ENCODE results near the gene ACP3.
A peak's percentile ranks its signal among the peaks of the same experiment; 100 is the strongest.

ACP3 gene

GRCh38 chr3:132285620-132285945 lies 31.6 kb upstream of the ACP3 start:
- no peak overlapping the region for H3K14ac ChIP-seq (ENCODE audit: low read length)
- peak overlapping the region; percentile 69 for H3K27ac ChIP-seq (ENCODE audit: low read depth, low read length)
- H4K91ac ChIP-seq (ENCODE audit: low read depth, low read length): peak overlapping the region; percentile 88
- peaks cover 2% of the 10 kb centered on the region for H3K9me3 ChIP-seq (ENCODE audit: insufficient read depth, low read depth, low read length)
- no peaks in the 10 kb centered on the region for H3K27me3 ChIP-seq (ENCODE audit: insufficient read depth, low read length)
- no peak overlapping the region for H2BK12ac ChIP-seq (ENCODE audit: low read length)
- peak overlapping the region; percentile 75 for H2BK5ac ChIP-seq (ENCODE audit: low read depth, low read length, poor library complexity)
- no peak overlapping the region for H3K18ac ChIP-seq (ENCODE audit: low read length)
- H3K23ac ChIP-seq (ENCODE audit: low read length): no peak overlapping the region
- no CpG with 5 or more reads among the region's 2 CpGs for WGBS (ENCODE audit: extremely low coverage, insufficient coverage, insufficient read length)
- H2BK120ac ChIP-seq (ENCODE audit: insufficient read depth, low read length, poor library complexity): peak overlapping the region; percentile 85
- no peak overlapping the region for H2AK5ac ChIP-seq (ENCODE audit: low read length)
- H3K4me3 ChIP-seq (ENCODE audit: low read depth, low read length): no peak overlapping the region
- H3K9ac ChIP-seq (ENCODE audit: low read length): no peak overlapping the region
- H3K4ac ChIP-seq (ENCODE audit: low read depth, low read length): peak overlapping the region; percentile 24
- peaks cover 14 to 16% of the 10 kb centered on the region in 2 experiments for H3K4me1 ChIP-seq (ENCODE audit: control insufficient read depth in 1 of 2, insufficient read depth in 2 of 2, low read length in 2 of 2)
- H3K79me1 ChIP-seq (ENCODE audit: low read length): peaks cover 26% of the 10 kb centered on the region
- DNase-seq: peak in 1 of 2 donors; percentile 66
- no peak overlapping the region for H2AFZ ChIP-seq (ENCODE audit: insufficient read depth, low read length, poor library complexity)
- H4K12ac ChIP-seq (ENCODE audit: low read depth, low read length): no peak overlapping the region
- no peak overlapping the region for H3K4me2 ChIP-seq (ENCODE audit: low read length)
- peaks cover 4% of the 10 kb centered on the region for H3K79me2 ChIP-seq (ENCODE audit: control insufficient read depth, insufficient read depth, low read length, poor library complexity)
- H3K36me3 ChIP-seq (ENCODE audit: control insufficient read depth in 1 of 2, insufficient read depth in 2 of 2, low read length in 2 of 2): no peaks in the 10 kb centered on the region
- H4K8ac ChIP-seq (ENCODE audit: low read depth, low read length): no peak overlapping the region

DNA sequence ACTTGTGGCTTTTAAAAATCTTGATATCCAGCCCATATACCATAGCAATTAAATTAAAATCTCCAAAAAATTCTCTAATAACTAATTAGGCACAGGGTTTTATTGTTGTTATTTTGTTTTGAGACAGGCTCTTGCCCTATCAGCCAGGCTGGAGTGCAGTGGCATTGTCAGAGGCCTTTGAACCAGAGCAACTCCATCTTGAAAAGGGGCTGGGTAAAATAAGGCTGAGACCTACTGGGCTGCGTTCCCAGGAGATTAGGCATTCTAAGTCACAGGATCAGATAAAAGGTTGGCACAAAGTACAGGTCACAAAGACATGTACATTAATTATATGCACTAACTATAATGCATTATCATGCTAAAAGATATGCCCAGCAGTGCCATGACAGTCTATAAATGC lies 31.2 kb upstream of the ACP3 start:
- H3K36me3 ChIP-seq (ENCODE audit: control insufficient read depth in 1 of 2, insufficient read depth in 2 of 2, low read length in 2 of 2): no peaks in the 10 kb centered on the region
- H4K8ac ChIP-seq (ENCODE audit: low read depth, low read length): no peak overlapping the region
- no peak overlapping the region for H3K14ac ChIP-seq (ENCODE audit: low read length)
- H3K23ac ChIP-seq (ENCODE audit: low read length): no peak overlapping the region
- peaks cover 2% of the 10 kb centered on the region for H3K9me3 ChIP-seq (ENCODE audit: insufficient read depth, low read depth, low read length)
- no peak overlapping the region for H3K27ac ChIP-seq (ENCODE audit: low read depth, low read length)
- peak overlapping the region; percentile 70 for H4K91ac ChIP-seq (ENCODE audit: low read depth, low read length)
- WGBS (ENCODE audit: extremely low coverage, insufficient coverage, insufficient read length): no CpG with 5 or more reads among the region's 1 CpG
- no peak for DNase-seq
- no peak overlapping the region for H4K12ac ChIP-seq (ENCODE audit: low read depth, low read length)
- H3K9ac ChIP-seq (ENCODE audit: low read length): no peak overlapping the region
- H3K4me2 ChIP-seq (ENCODE audit: low read length): no peak overlapping the region
- H2AK5ac ChIP-seq (ENCODE audit: low read length): no peak overlapping the region
- H2BK5ac ChIP-seq (ENCODE audit: low read depth, low read length, poor library complexity): no peak overlapping the region
- peak overlapping the region; percentile 24 for H2BK120ac ChIP-seq (ENCODE audit: insufficient read depth, low read length, poor library complexity)
- H3K79me1 ChIP-seq (ENCODE audit: low read length): peaks cover 26% of the 10 kb centered on the region
- no peak overlapping the region for H3K18ac ChIP-seq (ENCODE audit: low read length)
- H3K79me2 ChIP-seq (ENCODE audit: control insufficient read depth, insufficient read depth, low read length, poor library complexity): peaks cover 4% of the 10 kb centered on the region
- peaks cover 14 to 16% of the 10 kb centered on the region in 2 experiments for H3K4me1 ChIP-seq (ENCODE audit: control insufficient read depth in 1 of 2, insufficient read depth in 2 of 2, low read length in 2 of 2)
- no peak overlapping the region for H3K4ac ChIP-seq (ENCODE audit: low read depth, low read length)
- H3K27me3 ChIP-seq (ENCODE audit: insufficient read depth, low read length): no peaks in the 10 kb centered on the region
- H3K4me3 ChIP-seq (ENCODE audit: low read depth, low read length): no peak overlapping the region
- no peak overlapping the region for H2BK12ac ChIP-seq (ENCODE audit: low read length)
- no peak overlapping the region for H2AFZ ChIP-seq (ENCODE audit: insufficient read depth, low read length, poor library complexity)

GRCh38 chr3:132288357-132288756 lies 28.9 kb upstream of the ACP3 start:
- no peak overlapping the region for H3K4ac ChIP-seq (ENCODE audit: low read depth, low read length)
- no peak overlapping the region for H2AK5ac ChIP-seq (ENCODE audit: low read length)
- no peak for DNase-seq
- peaks cover 11 to 12% of the 10 kb centered on the region in 2 experiments for H3K4me1 ChIP-seq (ENCODE audit: control insufficient read depth in 1 of 2, insufficient read depth in 2 of 2, low read length in 2 of 2)
- H3K79me1 ChIP-seq (ENCODE audit: low read length): peaks cover 21% of the 10 kb centered on the region
- H4K12ac ChIP-seq (ENCODE audit: low read depth, low read length): no peak overlapping the region
- H3K4me2 ChIP-seq (ENCODE audit: low read length): no peak overlapping the region
- H2BK120ac ChIP-seq (ENCODE audit: insufficient read depth, low read length, poor library complexity): no peak overlapping the region
- H2AFZ ChIP-seq (ENCODE audit: insufficient read depth, low read length, poor library complexity): no peak overlapping the region
- no peaks in the 10 kb centered on the region for H3K36me3 ChIP-seq (ENCODE audit: control insufficient read depth in 1 of 2, insufficient read depth in 2 of 2, low read length in 2 of 2)
- peaks cover 4% of the 10 kb centered on the region for H3K79me2 ChIP-seq (ENCODE audit: control insufficient read depth, insufficient read depth, low read length, poor library complexity)
- H3K9ac ChIP-seq (ENCODE audit: low read length): no peak overlapping the region
- no peak overlapping the region for H2BK12ac ChIP-seq (ENCODE audit: low read length)
- no peak overlapping the region for H2BK5ac ChIP-seq (ENCODE audit: low read depth, low read length, poor library complexity)
- H3K27ac ChIP-seq (ENCODE audit: low read depth, low read length): no peak overlapping the region
- H3K4me3 ChIP-seq (ENCODE audit: low read depth, low read length): no peak overlapping the region
- H3K9me3 ChIP-seq (ENCODE audit: insufficient read depth, low read depth, low read length): peaks cover 2% of the 10 kb centered on the region
- H3K23ac ChIP-seq (ENCODE audit: low read length): no peak overlapping the region
- no peaks in the 10 kb centered on the region for H3K27me3 ChIP-seq (ENCODE audit: insufficient read depth, low read length)
- no CpG with 5 or more reads among the region's 2 CpGs for WGBS (ENCODE audit: extremely low coverage, insufficient coverage, insufficient read length)
- no peak overlapping the region for H3K14ac ChIP-seq (ENCODE audit: low read length)
- H4K8ac ChIP-seq (ENCODE audit: low read depth, low read length): no peak overlapping the region
- H3K18ac ChIP-seq (ENCODE audit: low read length): no peak overlapping the region
- no peak overlapping the region for H4K91ac ChIP-seq (ENCODE audit: low read depth, low read length)

DNA sequence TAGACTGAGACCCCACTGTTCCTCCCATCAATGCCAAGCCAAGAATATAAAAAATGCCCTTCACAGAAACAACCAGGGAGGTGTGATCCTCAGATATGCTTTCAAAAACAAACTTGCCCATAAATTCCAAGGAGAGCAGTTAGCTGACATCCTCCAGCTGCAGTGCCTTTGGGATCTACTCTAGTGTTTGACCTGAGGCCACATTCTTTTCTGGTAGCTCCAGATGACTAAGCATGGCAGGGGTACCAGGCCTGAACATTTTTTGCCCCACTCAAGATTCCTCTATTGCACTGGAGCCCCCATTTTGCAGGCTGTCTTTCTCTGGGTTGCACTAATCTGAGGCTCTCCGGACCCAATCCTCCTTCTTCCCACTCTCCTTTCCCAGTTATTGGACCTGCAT lies 27.9 kb upstream of the ACP3 start:
- DNase-seq: peak in 1 of 2 donors; percentile 34
- WGBS (ENCODE audit: extremely low coverage, insufficient coverage, insufficient read length): no CpG with 5 or more reads among the region's 1 CpG
- Histone ChIP-seq H4K12ac (ENCODE audit: low read depth, low read length) (no peak overlapping the region), H3K4me3 (ENCODE audit: low read depth, low read length) (no peak overlapping the region), H3K14ac (ENCODE audit: low read length) (no peak overlapping the region), H2AFZ (ENCODE audit: insufficient read depth, low read length, poor library complexity) (no peak overlapping the region), H3K79me2 (ENCODE audit: control insufficient read depth, insufficient read depth, low read length, poor library complexity) (peaks cover 4% of the 10 kb centered on the region), H3K9ac (ENCODE audit: low read length) (no peak overlapping the region), H2BK5ac (ENCODE audit: low read depth, low read length, poor library complexity) (no peak overlapping the region), H3K4me1 (ENCODE audit: control insufficient read depth in 1 of 2, insufficient read depth in 2 of 2, low read length in 2 of 2) (peaks cover 11% of the 10 kb centered on the region in 2 experiments), H4K8ac (ENCODE audit: low read depth, low read length) (no peak overlapping the region), H3K27ac (ENCODE audit: low read depth, low read length) (no peak overlapping the region), H3K4me2 (ENCODE audit: low read length) (no peak overlapping the region), H3K9me3 (ENCODE audit: insufficient read depth, low read depth, low read length) (peaks cover 2% of the 10 kb centered on the region), H2AK5ac (ENCODE audit: low read length) (no peak overlapping the region), H4K91ac (ENCODE audit: low read depth, low read length) (no peak overlapping the region), H2BK12ac (ENCODE audit: low read length) (no peak overlapping the region), H3K27me3 (ENCODE audit: insufficient read depth, low read length) (no peaks in the 10 kb centered on the region), H3K4ac (ENCODE audit: low read depth, low read length) (no peak overlapping the region), H3K36me3 (ENCODE audit: control insufficient read depth in 1 of 2, insufficient read depth in 2 of 2, low read length in 2 of 2) (no peaks in the 10 kb centered on the region), H3K23ac (ENCODE audit: low read length) (no peak overlapping the region), H2BK120ac (ENCODE audit: insufficient read depth, low read length, poor library complexity) (no peak overlapping the region), H3K18ac (ENCODE audit: low read length) (no peak overlapping the region), H3K79me1 (ENCODE audit: low read length) (peaks cover 15% of the 10 kb centered on the region)
